CD4-positive, alpha-beta T cell treated with Interleukin-6 at 100 ng/mL for 8 hours (primary cell): ENCODE data around the gene OR2C3.
"Not testable (repeated sequence)": the region's sequence is repeated elsewhere in the genome, so short reads cannot be mapped to it uniquely, and the experiment has no call there.

ENCODE experiments used
- DNase-seq: peaks from one replicate; pipeline ENCODE4 v3.0.0-alpha.2; 2020; ENCODE audit warnings: mixed read lengths, low spot score

OR2C3 gene

GRCh38 chr1:247536340-247536739 lies at the start of gene OR2C3:
Gene OR2C3, minus strand, starts transcription at chr1:247536440. Its CDS starts 3,929 bp downstream, at chr1:247532511.
- DNase-seq: no peak

DNA sequence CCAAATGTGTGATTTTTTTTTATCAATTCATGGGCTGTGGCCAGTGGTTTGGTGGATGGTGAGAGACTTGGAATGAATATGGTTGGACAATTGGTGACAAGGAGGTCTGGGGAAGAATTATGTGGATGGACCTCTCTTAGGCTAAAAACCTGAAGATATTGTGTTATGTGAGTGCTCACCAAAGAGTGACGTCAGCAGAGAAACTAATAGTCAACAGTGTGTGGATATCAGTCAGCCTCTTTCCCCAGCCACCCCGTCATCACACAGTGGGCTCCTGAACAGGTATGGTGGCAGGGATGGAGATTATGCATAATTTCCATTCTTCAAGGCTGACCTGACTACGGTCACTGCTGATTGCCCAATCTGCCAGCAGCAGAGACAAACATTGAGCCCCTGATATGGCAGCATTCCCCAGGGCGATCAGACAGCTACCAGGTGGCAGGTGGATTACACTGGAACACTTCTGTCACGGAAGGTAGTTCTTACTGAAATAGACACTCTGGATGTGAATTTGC lies 42.8 kb upstream of the OR2C3 start:
- no peak for DNase-seq

DNA sequence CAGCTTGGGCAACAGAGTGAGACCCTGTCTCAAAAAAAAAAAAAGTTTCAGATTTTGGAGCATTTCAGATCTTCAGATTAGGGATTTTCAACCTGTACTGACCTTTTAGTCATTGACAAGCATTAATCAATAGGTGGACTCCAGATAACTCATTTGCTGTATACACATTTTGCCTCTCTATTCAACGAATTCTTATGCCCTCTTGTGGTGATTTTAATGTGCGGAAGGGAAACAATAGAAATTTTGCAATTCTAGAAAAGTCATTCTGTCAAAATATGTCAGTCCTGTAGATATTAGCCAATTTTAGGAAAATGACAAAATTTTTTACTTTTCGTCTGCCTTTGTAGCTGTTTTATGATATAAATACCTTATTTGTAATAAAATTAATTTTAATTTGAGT lies 40.3 kb upstream of the OR2C3 start:
- DNase-seq: no peak

GRCh38 chr1:247574664-247575063 lies 38.4 kb upstream of the OR2C3 start:
- no peak for DNase-seq

DNA sequence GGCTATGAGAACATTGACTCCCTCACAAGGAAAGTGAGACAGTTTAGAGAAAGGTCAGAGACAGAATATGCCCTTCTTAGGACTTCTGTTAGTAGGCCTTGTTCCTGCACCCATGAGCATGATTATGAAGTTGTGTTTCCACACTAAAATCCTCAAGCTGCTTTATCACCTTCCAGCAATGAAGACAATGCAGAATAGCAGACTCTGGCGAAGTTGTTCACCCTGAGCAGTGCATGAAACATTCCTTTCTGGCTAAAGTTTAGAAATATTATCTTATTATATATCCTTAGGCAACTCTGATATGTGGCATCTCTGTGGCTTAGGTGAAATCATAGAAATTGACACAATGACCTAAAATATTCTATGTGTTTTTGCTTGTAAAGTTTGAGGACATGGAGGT lies 38.0 kb upstream of the OR2C3 start:
- DNase-seq: no peak

DNA sequence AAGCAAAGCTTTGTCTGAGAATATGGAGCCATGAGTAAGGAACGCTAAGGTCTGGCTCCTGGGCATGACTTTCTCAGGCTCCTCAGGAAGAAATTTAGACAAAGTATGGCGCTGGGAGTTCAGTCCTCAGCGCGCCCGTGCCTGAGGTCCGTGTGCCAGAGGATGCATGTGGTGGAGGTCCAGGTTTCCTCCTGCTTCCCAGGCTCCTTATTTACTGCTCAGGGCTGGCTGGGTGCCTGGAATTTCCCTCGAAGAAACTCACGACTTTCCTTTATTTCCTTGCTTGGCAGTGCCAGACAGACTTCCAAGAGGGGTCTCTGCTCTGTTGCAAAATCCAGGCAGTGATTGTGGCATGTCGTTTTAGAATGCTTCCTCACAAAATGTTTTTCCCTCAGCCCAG lies 26.0 kb upstream of the OR2C3 start:
- DNase-seq: no peak

DNA sequence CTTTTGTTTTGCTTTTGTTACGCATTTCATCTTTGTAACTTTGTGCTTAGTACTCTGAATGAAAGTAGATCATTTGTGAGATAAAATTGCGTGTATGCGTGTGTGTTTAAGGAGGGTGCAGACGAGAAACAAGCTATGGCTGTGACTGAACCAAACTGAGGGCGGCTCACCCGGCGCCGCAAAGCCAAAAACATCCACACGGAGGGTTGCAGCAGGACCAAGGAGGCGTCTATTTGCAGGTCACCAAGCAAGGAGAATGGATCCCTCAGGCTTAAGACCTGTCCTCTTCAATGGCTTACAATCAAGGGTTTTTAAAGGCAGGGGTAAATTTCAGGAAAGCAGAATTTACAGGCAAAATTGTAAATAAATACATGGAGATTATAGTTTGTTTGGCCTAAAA lies 25.5 kb upstream of the OR2C3 start:
- no peak for DNase-seq

GRCh38 chr1:247557926-247558674 lies 21.9 kb upstream of the OR2C3 start:
- no peak for DNase-seq

GRCh38 chr1:247552231-247552630 lies 16.0 kb upstream of the OR2C3 start:
- DNase-seq: no peak

DNA sequence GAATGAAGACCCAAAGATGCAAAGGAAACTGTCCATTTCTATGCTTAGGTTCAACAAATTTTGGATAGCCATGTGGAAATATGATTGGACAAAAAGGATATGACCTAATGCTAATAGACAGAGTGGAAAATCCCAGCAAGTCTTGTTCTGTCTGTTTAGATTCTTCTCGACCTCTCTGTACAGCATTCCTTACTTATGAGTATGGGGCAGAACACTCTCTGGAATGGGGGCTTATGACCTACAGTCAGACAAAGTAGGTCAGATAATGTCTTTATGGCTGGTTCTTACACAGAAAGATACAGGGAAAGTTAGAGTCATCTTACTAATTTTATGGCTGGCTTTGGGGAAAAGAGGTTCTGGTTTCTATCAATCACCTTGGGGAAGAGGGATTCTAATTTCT lies 15.5 kb upstream of the OR2C3 start:
- DNase-seq: no peak

DNA sequence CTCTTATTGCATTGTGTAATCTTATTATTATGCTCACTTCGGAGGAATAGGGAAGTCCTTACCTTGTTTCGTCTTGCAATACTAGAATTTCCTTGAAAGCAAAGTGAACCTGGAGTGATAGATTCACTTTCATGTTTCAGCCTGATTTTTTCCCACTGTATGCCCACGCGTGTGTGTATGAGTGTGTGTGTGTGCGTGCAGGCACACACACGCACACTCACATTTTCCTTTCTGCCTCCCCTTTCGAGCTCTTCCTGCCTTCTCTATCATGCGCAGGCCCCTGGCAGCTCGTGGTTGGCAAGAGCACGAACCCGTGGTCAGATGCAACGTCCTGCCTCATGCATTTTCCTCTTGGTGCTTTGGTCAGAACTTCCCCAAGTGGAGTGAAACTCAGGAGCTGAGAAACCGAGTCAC lies 12.5 kb upstream of the OR2C3 start, which contains the start of gene GCSAML:
Gene GCSAML, plus strand, starts transcription at position 366 of the 414 bp plus-strand sequence. CDS start 58 bp downstream, outside the sequence.
- DNase-seq: no peak

- DNase-seq: no peak
These were observed 11.9 kb upstream of the OR2C3 start for GRCh38 chr1:247548092-247548491.

DNA sequence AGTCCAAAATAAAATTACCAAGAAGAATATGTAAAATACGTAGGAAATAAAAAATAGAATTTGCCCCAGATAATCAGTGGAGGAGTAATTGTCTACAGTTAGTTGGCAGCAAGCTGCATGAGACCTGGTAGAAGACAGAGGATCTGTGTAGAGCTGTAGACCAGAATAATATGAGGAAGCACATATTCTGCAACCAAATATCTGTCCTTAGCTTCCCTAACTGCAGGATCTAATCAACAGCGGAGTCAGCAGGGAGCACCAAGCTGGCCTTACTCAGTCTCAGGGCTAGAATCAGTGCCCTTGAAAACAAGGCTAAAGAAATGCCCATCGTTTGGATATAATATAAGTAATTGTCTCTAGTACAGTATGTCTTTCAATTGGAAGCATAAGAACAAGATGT lies 6.6 kb upstream of the OR2C3 start:
- no peak for DNase-seq

DNA sequence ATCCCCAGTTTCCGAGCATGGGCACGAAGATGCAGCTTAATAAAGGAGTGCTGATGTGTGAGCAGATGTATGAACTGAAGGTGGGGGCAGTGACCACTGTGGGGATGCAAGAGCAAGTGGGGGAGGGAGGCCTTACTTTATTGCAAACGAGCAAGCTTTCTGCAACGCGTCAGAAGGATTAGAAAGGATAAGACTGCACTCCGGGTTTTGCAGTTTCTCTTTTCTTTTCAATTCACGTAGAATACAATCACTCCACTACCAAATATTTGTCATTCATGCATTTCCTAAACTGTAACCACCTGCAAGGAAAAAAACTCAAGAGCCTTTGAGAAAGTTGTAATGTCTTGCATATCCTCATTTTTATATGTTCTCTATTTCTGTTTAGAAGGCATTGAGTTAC lies 4.3 kb upstream of the OR2C3 start:
- no peak for DNase-seq

DNA sequence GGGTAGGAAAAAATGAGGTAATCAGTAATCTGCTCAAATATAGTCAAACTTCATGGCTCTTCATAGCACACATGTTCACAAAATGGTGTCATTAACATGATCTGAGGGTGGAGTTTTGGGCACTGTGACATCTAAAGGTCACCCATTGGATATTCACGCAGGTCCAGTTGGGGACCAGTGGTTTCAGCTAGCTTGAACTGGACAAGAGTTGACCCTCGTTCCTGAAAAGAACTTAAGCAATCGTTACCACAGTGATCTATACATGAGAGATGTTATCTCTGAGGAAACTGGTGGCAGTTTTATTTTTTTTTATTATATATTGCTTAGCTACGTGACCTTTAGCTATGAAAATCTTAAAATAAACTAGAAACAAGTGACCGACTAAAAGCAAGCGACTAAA lies 3.0 kb upstream of the OR2C3 start:
- no peak for DNase-seq

DNA sequence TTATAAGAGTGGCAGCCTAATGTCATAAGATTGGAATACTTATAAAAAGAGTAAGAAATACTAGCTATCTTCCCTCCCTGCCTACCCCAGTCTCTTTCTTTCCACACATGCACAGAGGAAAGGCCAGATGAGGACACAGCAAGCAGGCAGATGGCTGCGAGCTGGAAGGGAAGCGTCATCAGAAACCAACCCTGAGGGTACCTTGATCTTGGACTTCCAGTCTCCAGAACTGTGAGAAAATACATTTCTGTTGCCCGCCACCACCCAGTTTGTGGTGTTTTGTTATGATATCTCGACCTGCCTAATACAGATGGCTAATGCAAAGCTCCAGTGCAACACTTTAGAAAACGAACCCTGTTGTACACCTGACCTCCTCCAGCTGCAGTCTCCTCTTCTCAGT lies 2.3 kb upstream of the OR2C3 start:
- DNase-seq: no peak

GRCh38 chr1:247535402-247535801 lies 838 bp downstream of the OR2C3 start:
- no peak for DNase-seq

GRCh38 chr1:247531937-247532336 lies 4.3 kb downstream of the OR2C3 start:
- no peak for DNase-seq

- DNase-seq: no peak
These were observed 5.5 kb downstream of the OR2C3 start for GRCh38 chr1:247530785-247531184.

DNA sequence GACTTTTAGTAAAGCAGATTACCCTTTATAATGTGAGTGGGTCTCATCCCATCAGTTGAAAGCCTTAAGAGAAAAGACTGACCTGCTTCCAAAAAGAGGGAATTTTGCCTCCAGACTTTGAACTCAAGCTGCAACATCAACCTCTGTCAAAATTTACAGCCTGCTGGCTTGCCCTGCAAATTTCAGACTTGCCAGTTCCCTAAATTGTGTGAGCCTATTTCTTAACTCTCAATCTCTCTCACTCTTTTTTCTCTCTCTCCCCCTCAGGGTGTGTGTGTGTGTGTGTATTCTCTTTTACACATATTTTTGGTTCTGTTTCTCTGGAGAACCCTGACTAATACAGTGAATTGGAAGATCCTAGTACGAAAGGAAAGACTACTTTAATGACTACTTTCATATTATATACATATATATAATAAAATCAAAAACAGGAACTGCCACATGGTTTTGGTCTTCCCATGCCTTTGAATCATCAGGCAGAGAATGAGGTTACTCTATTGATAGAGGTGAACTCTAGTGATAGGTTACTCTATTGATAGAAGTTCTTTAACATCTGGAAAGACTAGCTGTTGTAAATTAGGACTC lies 6.4 kb downstream of the OR2C3 start:
- no peak for DNase-seq

- DNase-seq: no peak
These were observed 7.3 kb downstream of the OR2C3 start for GRCh38 chr1:247528812-247529474.

- DNase-seq: not testable (repeated sequence)
These were observed 14.4 kb downstream of the OR2C3 start for GRCh38 chr1:247521886-247522285.

DNA sequence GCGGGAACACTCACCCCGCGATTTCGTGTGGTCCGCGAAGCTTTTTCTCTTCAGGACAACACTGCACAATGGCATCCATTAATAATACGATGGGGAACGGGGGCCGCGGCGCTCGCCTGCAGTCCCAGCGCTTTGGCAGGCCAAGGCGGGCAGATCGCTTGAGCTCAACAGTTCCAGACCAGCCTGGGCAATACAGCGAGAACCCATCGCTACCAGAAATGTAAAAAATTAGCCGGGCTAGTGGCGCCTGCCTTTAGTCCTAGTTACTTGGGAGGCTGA lies 17.7 kb downstream of the OR2C3 start:
- DNase-seq: no peak
